ENCODE measurements around the gene CSGALNACT2. TPM values are rescaled to one million over a fixed set of nuclear protein-coding genes. Genes with fewer than 3 reads are reported as not detected.
"Not testable (repeated sequence)": the region's sequence is repeated elsewhere in the genome, so short reads cannot be mapped to it uniquely, and the experiment has no call there.

The CSGALNACT2 gene
- total RNA-seq, 2 donors from 2014 or later = 51.3 to 55.2 TPM

DNA sequence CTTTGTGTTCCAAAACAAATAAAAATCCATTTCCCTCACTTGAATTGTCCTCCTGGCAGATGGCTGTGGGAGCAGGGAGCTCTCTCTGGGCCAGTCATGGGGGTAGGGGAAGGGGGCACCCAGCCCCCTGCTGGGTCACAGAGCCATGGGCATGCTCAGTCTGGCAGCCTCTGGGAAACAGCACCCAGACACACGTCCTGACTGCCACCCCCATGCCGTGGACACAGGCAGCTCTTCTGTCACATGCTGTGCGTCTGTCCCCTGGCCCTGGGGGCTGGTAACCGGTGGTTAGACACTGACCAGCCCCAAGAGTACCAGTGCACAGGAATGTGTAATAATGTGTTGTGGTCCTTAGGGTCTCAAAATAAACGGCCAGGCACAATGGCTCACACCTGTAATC lies 81.6 kb downstream of the CSGALNACT2 start:
- H3K4me1 Mint-ChIP-seq (ENCODE audit: low read depth) = peaks cover 7% of the 10 kb centered on the region
- ATAC-seq (replicated peaks in 1 of 2) (no peak), DNase-seq (no peak)
- H3K4me3 Mint-ChIP-seq = no peak overlapping the region
- H3K36me3 Mint-ChIP-seq (ENCODE audit: insufficient read depth in 2 of 2) = no peaks in the 10 kb centered on the region
- peaks cover 9% of the 10 kb centered on the region for H3K27me3 Mint-ChIP-seq (ENCODE audit: low read depth)
- H3K9me3 Mint-ChIP-seq = no peaks in the 10 kb centered on the region
- no peak overlapping the region for H3K27ac Mint-ChIP-seq

DNA sequence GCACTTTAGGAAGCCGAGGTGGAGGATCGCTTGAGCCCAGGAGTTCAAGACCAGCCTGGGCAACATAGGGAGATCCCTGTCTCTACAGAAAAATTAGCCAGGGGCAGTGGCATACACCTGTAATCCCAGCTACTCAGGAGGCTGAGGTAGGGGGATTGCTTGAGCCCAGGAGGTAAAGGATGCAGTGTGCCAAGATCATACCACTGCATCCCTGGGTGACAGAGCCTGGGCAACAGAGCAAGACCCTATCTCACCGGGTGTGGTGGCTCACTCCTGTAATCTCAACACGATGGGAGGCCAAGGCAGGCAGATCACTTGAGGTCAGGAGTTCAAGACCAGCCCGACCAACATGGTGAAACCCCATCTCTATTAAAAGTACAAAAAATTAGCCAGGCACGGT lies 82.0 kb downstream of the CSGALNACT2 start:
- ATAC-seq (replicated peaks in 1 of 2); H3K4me3 Mint-ChIP-seq; H3K27ac Mint-ChIP-seq; H3K9me3 Mint-ChIP-seq; H3K36me3 Mint-ChIP-seq (ENCODE audit: insufficient read depth in 2 of 2); DNase-seq: not testable (repeated sequence)
- Mint-ChIP-seq H3K4me1 (ENCODE audit: low read depth) (peaks cover 11% of the 10 kb centered on the region), H3K27me3 (ENCODE audit: low read depth) (peaks cover 13% of the 10 kb centered on the region)

GRCh38 chr10:43220657-43221418 lies 82.6 kb downstream of the CSGALNACT2 start:
- no peak overlapping the region for H3K27ac Mint-ChIP-seq
- H3K4me3 Mint-ChIP-seq = no peak overlapping the region
- no peak for DNase-seq
- H3K27me3 Mint-ChIP-seq (ENCODE audit: low read depth) = peaks cover 13% of the 10 kb centered on the region
- H3K4me1 Mint-ChIP-seq (ENCODE audit: low read depth) = peaks cover 16% of the 10 kb centered on the region
- no peak for ATAC-seq (replicated peaks in 1 of 2)
- no peaks in the 10 kb centered on the region for H3K9me3 Mint-ChIP-seq
- no peaks in the 10 kb centered on the region for H3K36me3 Mint-ChIP-seq (ENCODE audit: insufficient read depth in 2 of 2)

DNA sequence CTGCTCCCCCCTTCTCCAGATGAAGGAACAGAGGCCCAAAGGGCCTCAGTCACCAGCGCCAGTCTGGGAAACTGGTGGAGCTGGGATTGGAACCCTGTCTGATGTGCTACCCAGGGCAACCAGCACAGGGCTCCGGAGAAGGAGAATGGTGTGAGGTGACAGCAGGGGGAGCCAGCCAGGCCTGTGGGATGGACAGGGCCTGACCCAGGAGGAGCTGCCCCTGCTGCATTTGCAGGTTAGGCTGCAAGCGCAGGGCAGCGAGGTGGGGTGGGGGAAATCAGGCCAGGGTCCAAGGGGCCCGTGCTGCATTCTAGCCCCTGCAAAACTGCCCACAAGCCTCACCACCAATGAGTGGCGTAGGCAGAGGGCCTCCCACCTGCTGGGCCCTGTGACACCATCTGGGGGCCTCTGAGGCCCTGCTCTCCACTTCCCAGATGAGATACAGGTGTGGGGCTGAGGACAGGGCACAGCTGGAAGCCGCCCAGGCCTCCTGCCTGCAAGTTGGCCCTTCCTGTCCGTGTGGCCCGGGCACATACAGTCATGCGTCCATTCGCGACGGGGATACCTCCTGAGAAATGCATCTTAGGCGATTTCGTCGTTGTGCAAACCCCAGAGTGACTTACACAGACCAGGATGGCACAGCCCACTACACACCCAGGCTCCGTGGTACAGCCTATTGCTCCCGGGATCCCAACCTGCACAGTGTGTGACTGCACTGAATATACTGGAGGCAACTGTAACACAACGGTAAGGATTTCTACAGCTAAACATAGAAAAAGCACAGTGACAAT lies 83.4 kb downstream of the CSGALNACT2 start:
- Mint-ChIP-seq H3K36me3 (ENCODE audit: insufficient read depth in 2 of 2) (no peaks in the 10 kb centered on the region), H3K4me1 (ENCODE audit: low read depth) (peaks cover 23% of the 10 kb centered on the region), H3K27ac (no peak overlapping the region), H3K4me3 (no peak overlapping the region), H3K27me3 (ENCODE audit: low read depth) (peaks cover 13% of the 10 kb centered on the region), H3K9me3 (no peaks in the 10 kb centered on the region)
- no peak for ATAC-seq (replicated peaks in 1 of 2)
- DNase-seq = no peak

GRCh38 chr10:43222210-43222720 lies 84.0 kb downstream of the CSGALNACT2 start:
- no peak for DNase-seq
- H3K27ac Mint-ChIP-seq = no peak overlapping the region
- no peak for ATAC-seq (replicated peaks in 1 of 2)

DNA sequence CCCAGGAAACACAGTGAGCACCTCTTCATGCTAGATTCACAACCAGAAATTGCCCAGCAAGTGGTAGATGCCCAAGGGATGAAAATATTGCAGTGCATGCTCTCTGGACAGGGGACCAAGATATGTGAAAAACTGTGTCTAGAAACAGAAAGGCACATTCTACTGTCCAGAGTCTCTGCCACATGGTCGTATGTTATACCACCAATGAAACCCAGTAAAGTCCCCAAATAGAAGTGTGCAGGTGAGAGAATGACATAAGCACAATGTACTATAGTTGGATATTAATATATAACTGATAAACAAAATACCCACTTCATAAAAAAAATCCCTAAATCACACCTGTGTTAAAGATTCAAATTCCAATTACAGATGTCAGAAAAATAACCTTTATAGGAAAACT lies 84.8 kb downstream of the CSGALNACT2 start:
- H3K36me3 Mint-ChIP-seq (ENCODE audit: insufficient read depth in 2 of 2) = no peaks in the 10 kb centered on the region
- no peak overlapping the region for H3K4me3 Mint-ChIP-seq
- ATAC-seq (replicated peaks in 1 of 2) (no peak), DNase-seq (no peak)
- no peaks in the 10 kb centered on the region for H3K9me3 Mint-ChIP-seq
- H3K27ac Mint-ChIP-seq = no peak overlapping the region
- peaks cover 13% of the 10 kb centered on the region for H3K27me3 Mint-ChIP-seq (ENCODE audit: low read depth)
- H3K4me1 Mint-ChIP-seq (ENCODE audit: low read depth) = peaks cover 26% of the 10 kb centered on the region

More at GRCh38 chr10:43222210-43222720, 84.0 kb downstream of the CSGALNACT2 start:
- no peaks in the 10 kb centered on the region for H3K36me3 Mint-ChIP-seq (ENCODE audit: insufficient read depth in 2 of 2)
- H3K4me1 Mint-ChIP-seq (ENCODE audit: low read depth) = peaks cover 26% of the 10 kb centered on the region
- no peak overlapping the region for H3K4me3 Mint-ChIP-seq
- no peaks in the 10 kb centered on the region for H3K9me3 Mint-ChIP-seq
- peaks cover 13% of the 10 kb centered on the region for H3K27me3 Mint-ChIP-seq (ENCODE audit: low read depth)

DNA sequence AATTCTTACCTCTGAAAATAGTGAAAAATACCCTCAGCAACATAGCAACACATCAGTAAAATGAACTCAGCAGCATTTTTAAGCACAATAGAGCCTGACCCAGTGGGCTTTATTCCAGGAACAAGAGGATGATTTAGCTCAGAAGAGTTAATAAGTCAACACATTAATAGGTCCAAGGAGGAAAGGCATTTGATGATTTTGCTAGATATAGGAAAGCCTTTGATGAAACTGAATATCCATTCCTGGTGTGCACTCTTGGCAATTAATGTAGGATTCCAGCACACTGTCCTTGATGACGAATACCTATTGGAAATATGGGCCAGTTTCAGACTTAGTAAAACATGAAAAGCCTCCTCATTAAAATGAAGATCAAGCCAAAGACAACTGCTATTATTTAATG lies 86.1 kb downstream of the CSGALNACT2 start:
- H3K27ac Mint-ChIP-seq = no peak overlapping the region
- DNase-seq = no peak
- no peak for ATAC-seq (replicated peaks in 1 of 2)
- no peaks in the 10 kb centered on the region for H3K9me3 Mint-ChIP-seq
- no peaks in the 10 kb centered on the region for H3K36me3 Mint-ChIP-seq (ENCODE audit: insufficient read depth in 2 of 2)
- H3K4me3 Mint-ChIP-seq = no peak overlapping the region
- H3K4me1 Mint-ChIP-seq (ENCODE audit: low read depth) = peaks cover 33% of the 10 kb centered on the region
- peaks cover 22% of the 10 kb centered on the region for H3K27me3 Mint-ChIP-seq (ENCODE audit: low read depth)

DNA sequence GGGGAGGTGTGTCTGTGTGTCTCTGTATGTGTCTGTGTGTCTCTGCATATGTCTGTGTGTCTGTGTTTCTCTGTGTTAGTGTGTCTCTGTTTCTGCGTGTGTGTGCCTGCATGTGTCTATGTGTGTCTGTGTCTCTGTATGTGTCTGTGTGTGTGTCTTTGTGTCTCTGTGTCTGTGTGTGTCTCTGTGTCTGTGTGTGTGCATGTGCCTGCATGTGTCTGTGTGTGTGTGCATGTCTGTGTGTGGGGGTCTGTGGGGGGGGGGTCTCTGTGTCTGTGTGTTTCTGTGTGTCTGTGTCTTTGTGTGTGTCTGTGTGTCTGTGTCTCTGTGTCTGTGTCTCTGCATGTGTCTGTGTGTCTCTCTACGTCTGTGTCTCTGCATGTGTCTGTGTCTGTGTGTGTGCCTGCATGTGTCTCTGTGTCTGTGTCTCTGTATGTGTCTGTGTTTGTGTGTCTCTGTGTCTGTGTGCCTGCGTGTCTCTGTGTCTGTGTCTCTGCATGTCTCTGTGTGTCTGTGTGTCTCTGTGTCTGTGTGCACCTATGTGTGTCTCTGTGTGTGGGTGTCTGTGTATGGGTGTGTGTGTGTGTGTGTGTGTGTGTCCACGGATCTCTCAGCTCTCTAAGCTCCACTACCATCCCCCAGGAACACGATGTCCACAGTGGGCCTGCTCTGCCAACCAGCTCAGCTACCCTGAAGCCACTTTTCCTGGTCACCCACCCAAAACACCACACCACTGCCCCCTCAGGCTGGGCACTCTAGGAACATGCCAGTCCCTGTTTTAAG lies 87.0 kb downstream of the CSGALNACT2 start:
- Mint-ChIP-seq H3K27ac (peak overlapping the region; percentile 3), H3K36me3 (ENCODE audit: insufficient read depth in 2 of 2) (no peaks in the 10 kb centered on the region), H3K4me3 (peak overlapping the region; percentile 4 to 15), H3K4me1 (ENCODE audit: low read depth) (peaks cover 33% of the 10 kb centered on the region), H3K27me3 (ENCODE audit: low read depth) (peaks cover 22% of the 10 kb centered on the region), H3K9me3 (no peaks in the 10 kb centered on the region)
- DNase-seq = no peak
- ATAC-seq (replicated peaks in 1 of 2) = no peak

DNA sequence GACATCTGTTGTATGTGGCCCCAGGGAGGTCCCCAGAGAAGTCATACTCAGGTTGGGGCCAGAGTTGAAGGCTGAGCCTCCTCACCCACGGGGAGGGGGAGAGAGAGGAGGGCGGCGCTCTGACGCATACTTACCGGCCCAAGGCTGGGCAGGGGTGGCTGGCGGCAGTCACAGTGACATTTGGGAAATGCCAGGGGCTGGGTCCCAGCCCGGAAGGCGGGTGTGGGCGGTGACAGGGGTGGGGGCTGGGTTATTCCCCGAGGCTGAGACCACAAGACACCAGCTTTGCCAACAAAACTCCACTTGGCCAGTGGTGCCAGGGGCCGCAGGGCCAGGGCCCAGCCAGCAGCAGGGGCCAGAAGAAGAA lies 87.5 kb downstream of the CSGALNACT2 start:
- ATAC-seq (replicated peaks in 1 of 2) (peak; percentile 70 to 76), DNase-seq (peak; percentile 57 to 62)
- Mint-ChIP-seq H3K27me3 (ENCODE audit: low read depth) (peaks cover 22% of the 10 kb centered on the region), H3K27ac (peak overlapping the region; percentile 3), H3K36me3 (ENCODE audit: insufficient read depth in 2 of 2) (no peaks in the 10 kb centered on the region), H3K9me3 (no peaks in the 10 kb centered on the region), H3K4me1 (ENCODE audit: low read depth) (peaks cover 33% of the 10 kb centered on the region), H3K4me3 (peak overlapping the region; percentile 4 to 15)

DNA sequence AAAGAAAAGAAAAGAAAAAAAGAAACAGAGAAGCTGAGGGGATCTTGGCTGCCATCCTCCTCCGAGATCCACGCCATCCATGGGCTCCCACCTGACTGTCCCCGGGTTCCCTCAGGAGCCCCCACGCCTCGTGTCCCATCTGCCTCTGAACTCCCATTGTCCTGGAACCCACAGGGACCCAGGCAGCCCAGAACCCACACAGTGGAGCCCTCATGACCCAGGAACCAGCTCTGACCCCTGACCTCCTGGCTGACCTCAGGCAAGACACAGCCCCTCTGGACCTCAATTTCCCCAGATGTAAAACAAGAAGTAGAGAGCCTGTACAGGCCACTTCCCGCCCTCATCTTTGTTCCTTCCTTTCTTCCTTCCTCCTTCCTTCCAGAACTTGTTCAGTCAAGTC lies 88.2 kb downstream of the CSGALNACT2 start:
- no peaks in the 10 kb centered on the region for H3K9me3 Mint-ChIP-seq
- no peak for ATAC-seq (replicated peaks in 1 of 2)
- H3K27ac Mint-ChIP-seq = no peak overlapping the region
- peaks cover 22% of the 10 kb centered on the region for H3K27me3 Mint-ChIP-seq (ENCODE audit: low read depth)
- no peak for DNase-seq
- H3K4me1 Mint-ChIP-seq (ENCODE audit: low read depth) = peaks cover 34% of the 10 kb centered on the region
- H3K36me3 Mint-ChIP-seq (ENCODE audit: insufficient read depth in 2 of 2) = no peaks in the 10 kb centered on the region
- peak overlapping the region in 1 of 2 donors; percentile 27 for H3K4me3 Mint-ChIP-seq

DNA sequence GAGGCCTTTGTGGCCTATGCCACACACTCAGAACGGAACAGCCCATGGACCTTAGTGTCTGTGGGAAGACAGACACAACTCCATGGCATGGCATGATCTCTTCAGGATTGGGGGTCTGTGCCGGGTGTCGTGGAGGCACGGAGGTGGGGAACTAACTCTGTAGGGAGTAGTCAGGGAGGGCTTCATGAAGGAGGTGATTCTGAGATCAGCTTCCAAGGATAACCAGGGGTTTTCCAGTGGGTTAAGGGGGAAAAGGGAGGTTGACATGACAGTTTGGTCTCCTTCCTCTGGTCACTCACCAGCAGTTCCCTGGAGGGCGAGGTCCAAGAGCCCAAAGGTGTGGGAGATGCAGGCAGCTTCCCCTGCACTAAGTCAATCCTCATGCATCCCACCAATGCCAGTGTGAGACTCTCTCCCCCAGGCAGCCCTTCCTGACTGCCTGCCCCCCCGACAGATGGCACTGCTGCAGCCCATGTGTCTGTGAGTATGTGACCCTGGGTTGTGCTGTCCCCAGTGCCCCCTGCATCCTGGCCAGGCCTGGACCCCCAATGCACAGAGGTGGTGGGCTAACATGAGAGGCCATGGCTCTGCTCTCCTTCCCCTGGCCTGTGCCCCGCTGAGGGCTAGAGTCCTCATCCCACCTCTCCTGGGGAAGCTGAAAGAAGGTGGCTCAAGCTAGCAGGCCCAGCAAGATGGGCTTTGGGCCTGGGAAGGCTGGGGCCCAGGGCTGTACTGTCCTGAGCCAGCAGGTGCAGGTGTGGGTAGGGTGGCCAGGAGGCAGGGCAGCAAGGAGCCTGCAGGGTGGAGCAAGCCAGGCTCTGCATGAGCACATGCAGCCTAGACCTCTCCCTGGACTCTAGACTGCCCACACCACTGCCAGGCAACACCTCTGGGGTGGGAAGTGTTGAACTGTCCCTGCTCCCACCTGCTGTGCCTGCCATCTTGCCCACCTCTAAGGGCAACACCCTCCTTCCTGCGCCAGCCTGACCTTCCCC lies 88.9 kb downstream of the CSGALNACT2 start:
- H3K4me3 Mint-ChIP-seq = no peak overlapping the region

More for the DNA sequence above, 88.9 kb downstream of the CSGALNACT2 start:
- DNase-seq (no peak), ATAC-seq (replicated peaks in 1 of 2) (no peak)
- Mint-ChIP-seq H3K36me3 (ENCODE audit: insufficient read depth in 2 of 2) (no peaks in the 10 kb centered on the region), H3K4me1 (ENCODE audit: low read depth) (peaks cover 41% of the 10 kb centered on the region), H3K9me3 (no peaks in the 10 kb centered on the region), H3K27ac (no peak overlapping the region), H3K27me3 (ENCODE audit: low read depth) (peaks cover 22% of the 10 kb centered on the region)
